ENCODE measurements around the gene DUSP1.

Gene DUSP1

GRCh38 chr5:172720655-172721054 lies 50.3 kb downstream of the DUSP1 start:
- Histone ChIP-seq H3K4me2 (no peak overlapping the region), H3K4me3 (no peak overlapping the region), H3K9ac (no peak overlapping the region), H3K4me1 (peaks cover 29% of the 10 kb centered on the region), H3K27me3 (no peaks in the 10 kb centered on the region), H3K36me3 (no peaks in the 10 kb centered on the region), H4K20me1 (no peaks in the 10 kb centered on the region), H3K9me3 (no peaks in the 10 kb centered on the region), H3K27ac (no peak overlapping the region)
- TF ChIP-seq Cebpa-rat (IDR thresholded peaks at IDR 0.05), result no peak

GRCh38 chr5:172719211-172719610 lies 51.8 kb downstream of the DUSP1 start:
- no peak for TF ChIP-seq Cebpa-rat (IDR thresholded peaks at IDR 0.05)
- H3K27ac ChIP-seq, result no peak overlapping the region
- peaks cover 41% of the 10 kb centered on the region for H3K4me1 ChIP-seq
- H3K4me3 ChIP-seq, result no peak overlapping the region
- no peak overlapping the region for H3K9ac ChIP-seq
- no peak overlapping the region for H3K4me2 ChIP-seq
- H3K36me3 ChIP-seq, result no peaks in the 10 kb centered on the region
- H3K27me3 ChIP-seq, result no peaks in the 10 kb centered on the region
- no peaks in the 10 kb centered on the region for H4K20me1 ChIP-seq
- no peaks in the 10 kb centered on the region for H3K9me3 ChIP-seq

GRCh38 chr5:172718527-172719114 lies 52.4 kb downstream of the DUSP1 start:
- no peak overlapping the region for H3K4me2 ChIP-seq

More at GRCh38 chr5:172718527-172719114, 52.4 kb downstream of the DUSP1 start:
- Histone ChIP-seq H4K20me1 (no peaks in the 10 kb centered on the region), H3K27ac (no peak overlapping the region), H3K27me3 (no peaks in the 10 kb centered on the region), H3K9ac (no peak overlapping the region), H3K9me3 (no peaks in the 10 kb centered on the region), H3K4me3 (no peak overlapping the region), H3K4me1 (peaks cover 47% of the 10 kb centered on the region), H3K36me3 (no peaks in the 10 kb centered on the region)
- TF ChIP-seq Cebpa-rat (IDR thresholded peaks at IDR 0.05), result no peak

Measured in BLaER1 (cell line).